GM19372 (cell line): ENCODE data around the gene STX5.
"Not testable (repeated sequence)": the region's sequence is repeated elsewhere in the genome, so short reads cannot be mapped to it uniquely, and the experiment has no call there.

Source experiments
- ATAC-seq: cut with Tn5 transposase; IDR thresholded peaks from one replicate; pipeline ENCODE4 v1.9.1; 2021; ENCODE audit warnings: mild to moderate bottlenecking, low read depth, moderate library complexity; ENCODE audit not compliant: unreplicated experiment

STX5 gene

DNA sequence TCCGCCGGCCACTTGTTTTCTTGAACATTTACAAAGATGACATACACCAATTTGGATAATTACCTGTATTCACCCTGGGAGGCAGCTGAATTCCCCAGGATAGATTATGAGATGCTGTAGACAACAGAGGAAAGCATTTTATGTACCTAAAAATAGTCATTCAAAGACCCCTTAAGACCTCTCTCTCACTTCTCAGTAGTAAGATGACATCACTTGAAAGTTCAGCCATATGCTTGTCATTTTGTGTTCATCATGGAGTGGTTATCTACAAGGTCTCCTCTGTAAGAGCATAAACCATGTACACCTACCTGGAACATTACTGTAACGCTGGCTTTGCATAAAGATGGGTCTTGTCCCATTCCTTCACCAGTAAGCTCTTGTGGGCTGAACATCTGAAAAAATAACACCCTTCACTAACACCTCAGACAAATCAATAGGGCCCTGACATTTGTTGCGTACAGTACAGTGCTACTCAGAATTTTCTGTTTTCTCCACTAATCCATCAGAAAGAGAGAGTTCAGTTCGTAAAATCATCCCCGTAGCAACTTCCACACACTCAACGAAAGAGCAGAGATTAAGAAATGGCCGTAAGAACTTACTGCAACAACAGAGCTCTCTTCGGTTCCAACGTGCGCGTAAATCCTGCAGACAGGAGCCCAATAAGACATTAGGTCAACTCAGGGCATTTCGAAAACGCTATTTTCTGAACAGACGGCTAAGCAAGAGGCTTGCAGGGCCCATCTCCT lies 23.1 kb upstream of the STX5 start:
- no peak for ATAC-seq

DNA sequence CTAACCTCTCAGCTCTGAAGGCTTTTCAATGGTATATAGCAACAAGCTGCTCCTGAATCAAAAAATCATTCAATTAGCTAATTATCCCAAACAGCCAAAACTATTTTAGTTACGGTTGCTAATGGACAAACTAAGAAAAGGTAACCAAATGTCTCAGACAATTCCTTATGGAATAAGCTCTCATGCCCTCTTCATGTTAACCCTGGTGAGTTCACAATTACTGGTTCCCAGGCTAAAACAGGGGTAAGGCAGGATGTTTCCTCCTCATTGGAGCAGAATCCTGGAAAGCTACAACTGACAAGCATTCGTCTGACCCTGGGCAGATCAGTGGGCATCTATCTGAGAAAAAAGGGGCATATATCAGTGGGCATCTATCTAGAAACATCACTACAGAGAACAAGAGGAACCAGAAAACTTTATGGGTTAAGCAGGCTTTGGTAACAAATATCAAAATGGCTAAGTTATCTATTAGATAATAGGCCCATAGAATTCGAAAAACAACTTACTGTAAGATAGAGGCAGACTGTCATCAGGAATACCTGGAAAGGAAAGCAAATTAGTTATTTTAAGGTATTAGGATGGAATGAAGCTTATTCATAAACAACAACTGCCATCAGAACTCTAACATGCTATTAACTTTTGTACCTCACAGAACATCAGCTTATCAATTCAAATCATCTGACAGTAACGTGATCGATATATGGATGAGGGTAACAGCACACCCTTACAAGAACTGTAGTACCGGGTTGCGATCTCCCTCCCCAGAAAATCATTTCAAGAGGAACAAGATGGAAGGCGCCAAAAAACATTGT lies 22.4 kb upstream of the STX5 start:
- ATAC-seq = no peak

DNA sequence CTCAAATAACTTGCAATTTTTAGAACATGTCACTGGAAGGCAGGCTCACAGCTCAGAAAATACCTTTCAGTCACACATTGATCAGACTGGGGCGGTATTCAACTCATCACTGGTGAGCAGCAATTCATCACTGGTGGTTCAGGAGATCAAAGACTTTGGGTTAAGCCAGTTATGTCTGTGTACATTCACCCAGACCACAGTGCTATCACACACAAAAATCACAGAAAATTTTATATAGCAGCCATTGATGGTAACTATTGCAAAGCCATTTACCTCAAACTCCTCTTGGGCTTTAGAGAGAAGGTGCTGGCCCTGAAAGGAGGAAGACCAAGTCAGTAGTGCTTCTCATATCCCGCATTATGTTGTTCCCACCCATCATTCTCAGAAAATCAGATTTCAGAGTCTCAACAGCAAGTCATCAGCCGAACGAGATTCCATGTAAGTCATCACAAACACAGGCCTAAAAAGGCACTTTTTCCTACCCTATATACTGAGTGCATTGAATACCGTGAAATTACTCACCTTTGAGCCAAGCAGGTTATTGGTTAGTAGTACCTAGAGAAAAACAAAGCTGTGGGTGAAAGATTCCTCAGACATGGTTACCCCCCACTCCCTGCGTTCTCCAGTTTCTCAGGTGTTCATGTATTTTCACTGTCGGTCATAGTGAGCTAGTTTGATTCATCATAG lies 21.6 kb upstream of the STX5 start:
- ATAC-seq = no peak

DNA sequence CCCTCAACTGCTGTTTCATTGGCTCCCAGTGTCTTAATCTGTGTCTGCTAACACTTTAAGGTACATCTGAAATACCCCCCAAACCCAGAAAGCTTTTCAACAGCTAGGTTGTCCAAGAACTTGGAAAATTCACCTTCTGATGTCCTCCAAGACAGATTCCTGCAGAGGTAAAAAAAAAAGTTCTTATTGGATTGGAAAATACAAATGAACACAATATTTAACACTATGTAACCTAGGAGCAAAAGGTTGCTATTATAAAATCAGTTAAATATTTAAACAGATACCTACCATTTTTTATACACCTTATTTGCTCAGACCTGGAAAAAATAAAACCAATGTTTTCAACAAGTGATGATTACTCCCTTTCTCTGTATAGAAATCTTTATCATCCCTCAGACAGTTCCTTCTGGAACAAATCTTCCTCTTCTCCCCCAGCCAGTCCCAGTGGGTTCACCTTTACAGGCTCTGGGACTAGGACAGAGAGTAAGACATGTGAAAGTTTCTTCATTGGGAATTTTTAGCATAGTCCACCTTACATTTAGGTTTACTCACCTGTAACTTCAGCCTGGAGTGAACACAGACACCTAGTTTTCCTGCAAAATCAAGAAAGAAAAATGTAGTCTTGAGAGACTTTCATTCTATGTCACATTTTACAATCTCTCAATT lies 20.8 kb upstream of the STX5 start:
- ATAC-seq = no peak

DNA sequence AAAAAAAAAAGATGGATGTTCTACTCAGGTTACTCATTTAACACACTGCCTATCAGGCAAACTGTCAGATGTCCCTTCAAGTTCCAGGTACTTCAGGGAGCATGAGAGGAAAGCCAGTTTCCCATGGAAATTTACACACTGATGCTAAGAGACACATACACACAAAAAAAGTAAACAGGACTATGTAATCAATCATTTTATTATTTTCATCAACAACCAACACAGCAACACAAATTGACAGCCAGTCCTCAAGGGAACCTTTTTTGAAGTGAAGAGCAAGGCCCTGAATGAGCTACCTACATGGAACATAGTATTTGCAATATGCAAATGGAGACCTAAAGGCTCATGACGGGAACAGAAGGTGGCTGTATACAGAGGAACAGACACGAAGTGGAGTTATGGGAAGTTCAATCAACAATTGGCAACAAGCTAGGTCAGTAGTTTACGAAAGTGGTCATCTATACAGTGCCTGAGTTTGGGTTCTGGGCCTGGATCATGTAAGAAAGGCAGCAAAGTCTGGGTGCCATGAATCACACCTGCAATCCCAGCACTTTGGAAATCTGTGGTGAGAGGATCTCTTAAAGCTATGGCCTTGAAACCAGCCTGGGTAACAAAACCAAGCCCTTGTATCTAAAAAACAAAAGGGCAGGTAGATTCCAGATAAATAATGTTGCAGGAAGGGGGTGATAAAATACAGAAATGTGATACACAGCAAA lies 20.1 kb upstream of the STX5 start:
- no peak for ATAC-seq

DNA sequence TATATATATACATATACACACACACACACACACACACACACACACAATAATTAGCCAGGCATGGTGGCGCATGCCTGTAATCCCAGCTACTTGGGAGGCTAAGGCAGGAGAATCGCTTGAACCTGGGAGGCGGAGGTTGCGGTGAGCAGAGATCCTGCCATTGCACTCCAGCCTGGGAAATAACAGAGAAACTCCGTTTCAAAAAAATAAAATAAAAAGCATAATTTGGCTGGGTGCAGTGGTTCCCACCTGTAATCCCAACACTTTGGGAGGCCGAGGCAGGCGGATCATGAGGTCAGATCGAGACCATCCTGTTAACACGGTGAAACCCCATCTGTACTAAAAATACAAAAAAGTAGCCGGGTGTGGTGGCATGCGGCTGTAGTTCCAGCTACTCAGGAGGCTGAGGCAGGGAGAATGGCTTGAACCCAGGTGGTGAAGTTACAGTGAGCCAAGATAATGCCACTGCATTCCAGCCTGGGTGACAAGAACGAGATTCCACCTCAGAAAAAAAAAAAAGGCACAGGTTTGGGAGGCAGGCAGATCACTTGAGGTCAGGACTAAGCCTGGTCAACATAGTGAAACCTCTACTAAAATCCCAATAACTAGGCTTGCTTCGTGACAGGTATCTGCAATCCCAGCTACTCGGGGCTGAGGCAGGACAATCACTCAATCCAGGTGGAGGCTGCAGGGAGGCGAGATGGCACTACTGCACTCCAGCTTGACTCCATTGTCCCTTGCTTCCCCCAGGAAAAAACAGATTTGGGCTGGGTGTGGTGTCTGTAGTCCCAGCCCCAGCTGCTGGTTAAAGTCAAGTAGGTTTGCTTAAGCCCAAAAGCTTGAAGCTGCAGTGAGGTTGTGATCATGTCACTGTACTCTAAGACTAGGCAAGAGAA lies 19.3 kb upstream of the STX5 start:
- no peak for ATAC-seq

DNA sequence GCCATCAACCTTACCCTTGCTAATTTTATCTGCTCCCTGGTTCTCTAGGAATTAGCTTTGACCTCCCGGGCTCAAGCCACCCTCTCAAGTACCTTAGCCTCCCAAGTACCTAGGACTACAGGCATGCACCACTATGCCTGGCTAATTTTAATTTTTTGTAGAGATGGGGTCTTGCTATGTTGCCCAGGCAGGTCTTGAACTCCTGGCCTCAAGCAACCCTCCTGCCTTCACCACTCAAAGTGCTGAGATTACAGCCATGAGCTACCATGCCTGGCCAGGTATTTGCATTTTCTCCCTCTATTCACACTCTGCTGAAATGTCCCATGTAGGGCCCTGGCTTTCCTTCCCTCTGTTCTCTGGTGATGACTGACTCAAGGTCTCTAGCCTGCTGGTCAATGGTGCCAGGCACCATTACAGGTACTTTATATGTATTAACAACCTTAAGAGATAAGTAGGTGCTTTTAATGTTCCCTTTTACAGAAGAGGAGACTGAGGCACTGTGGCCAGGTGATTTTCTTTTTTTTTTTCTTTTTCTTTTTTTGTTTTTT lies 16.0 kb upstream of the STX5 start:
- ATAC-seq = no peak

DNA sequence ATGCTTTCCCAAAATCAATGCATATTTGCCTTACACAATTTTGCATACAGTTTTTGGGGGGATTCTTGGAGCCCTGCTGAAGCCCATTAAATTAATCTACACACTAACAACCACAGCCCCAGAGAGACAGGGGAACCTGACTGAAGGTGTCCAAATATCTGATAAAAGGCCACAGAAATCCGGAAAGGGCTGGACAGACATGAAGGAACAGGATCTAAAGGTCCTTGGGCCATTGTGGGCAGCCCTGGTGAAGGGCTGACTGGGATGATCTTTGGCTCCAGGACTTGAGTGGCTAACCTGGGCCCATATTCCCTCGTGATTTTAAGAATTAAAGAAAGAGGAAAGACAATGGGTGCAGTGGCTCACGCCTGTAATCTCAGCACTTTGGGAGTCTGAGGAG lies 14.3 kb upstream of the STX5 start:
- no peak for ATAC-seq

DNA sequence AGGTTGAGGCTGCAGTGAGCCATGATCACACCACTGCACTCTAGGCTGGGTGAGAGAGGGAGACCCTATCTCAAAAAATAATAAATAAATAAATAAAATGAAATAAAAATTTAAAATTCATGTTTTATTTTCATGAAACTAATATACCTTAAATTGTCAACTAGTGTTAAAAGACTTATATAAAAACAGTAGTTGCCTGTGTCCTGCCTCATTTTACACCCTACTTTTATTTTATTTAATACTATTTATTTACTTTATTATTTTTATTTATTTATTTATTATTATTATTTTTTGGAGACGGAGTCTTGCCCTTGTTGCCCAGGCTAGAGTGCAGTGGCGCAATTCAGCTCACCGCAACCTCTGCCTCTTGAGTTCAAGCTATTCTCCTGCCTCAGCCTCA lies 12.3 kb upstream of the STX5 start:
- no peak for ATAC-seq

DNA sequence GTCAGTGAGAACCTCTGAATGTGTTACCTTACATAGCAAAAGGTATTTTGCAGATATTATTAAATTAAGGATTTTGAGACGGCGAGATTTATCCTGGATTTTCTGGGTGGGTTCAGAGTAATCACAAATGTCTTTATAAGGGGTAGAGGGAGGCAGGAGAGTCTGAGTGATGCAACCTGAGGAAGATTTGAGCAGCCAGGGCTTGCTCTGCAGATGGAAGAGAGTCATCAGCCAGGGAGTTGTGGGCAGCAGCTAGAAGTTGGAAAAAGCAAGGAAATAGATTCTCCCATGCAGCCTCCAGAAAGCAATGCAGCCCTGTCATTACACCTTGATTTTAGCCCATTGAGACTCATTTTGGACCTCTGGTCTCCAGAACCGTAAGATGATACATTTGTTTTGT lies 11.6 kb upstream of the STX5 start:
- ATAC-seq = no peak

DNA sequence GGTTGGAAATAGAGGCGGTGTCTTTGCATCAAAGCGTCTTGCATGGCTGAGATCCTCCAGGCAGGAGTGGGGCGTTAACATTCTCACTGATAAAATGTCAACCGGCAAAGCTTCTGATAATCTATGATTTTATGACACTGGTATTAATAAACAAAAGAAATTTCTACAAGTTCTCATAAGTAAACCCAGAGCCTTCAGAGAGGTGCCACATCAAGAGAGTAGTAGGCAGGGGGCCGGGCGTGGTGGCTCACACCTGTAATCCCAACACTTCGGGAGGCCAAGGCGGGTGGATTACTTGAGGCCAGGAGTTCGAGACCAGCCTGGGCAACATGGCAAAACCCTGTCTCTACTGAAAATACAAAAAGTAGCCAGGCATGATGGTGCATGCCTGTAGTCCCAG lies 11.0 kb upstream of the STX5 start:
- ATAC-seq = not testable (repeated sequence)

DNA sequence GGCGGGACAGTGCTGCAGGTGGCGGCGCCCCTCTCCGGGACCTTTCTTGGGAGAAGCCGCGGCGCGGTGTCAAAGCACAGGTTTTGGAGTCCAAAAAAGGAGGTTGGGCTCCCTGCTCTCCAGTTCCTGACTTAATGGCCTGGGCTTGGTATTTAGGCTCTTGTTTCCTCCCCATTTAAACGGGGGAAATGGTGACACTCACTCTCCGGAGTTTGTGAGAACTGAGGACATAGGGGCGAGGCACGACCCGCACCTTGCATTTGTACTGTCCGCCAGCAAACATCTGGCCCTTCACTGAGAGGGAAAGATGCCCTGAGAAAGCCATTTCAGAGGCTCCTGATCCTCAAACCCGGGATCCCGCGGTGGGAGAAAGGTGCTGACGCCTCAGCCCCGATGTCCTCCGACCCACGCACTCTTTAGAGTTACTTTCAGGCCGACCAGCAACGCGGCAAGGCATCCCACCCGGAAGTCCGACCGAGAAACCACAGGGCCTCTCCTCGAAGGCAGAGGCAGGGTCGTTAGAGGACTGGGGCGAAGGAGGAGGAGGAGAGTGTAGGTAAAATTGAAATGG lies 10.4 kb upstream of the STX5 start:
- ATAC-seq = no peak

DNA sequence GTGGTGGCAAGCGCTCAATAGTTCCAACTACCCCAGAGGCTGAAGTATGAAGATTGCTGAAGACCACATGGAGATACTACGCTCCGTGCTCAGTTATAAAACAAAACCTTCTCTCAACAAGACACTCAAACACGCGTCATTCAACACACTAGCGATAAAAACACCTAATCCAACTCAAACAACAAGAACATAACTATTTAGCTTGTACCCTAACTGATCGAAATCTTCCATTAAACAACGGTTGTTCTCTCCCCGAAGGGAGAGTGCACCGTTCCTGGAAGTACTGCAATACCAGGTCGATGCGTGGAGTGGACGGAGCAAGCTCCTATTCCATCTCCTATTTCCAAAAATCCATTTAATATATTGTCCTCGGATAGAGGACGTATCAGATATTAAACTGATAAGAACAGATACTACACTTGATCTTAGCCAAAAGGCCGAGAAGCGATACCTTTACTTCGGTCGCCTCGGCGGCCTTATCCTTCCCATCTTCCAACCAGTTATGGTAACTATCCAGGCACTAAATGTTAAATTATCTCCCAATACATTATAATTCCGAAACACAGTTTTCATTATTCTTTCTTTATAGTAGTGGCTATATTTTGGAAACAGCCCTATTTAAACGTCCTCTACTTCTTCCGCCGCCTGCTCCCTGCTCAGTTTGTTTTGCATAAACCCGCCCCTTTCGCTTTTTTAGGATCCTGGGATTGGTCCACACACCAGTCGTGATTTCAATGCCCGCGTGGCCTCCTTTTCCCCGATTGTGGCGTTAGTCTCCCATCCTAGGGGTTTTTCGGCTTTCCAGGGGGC lies 9.7 kb upstream of the STX5 start:
- peak; percentile 51 for ATAC-seq

DNA sequence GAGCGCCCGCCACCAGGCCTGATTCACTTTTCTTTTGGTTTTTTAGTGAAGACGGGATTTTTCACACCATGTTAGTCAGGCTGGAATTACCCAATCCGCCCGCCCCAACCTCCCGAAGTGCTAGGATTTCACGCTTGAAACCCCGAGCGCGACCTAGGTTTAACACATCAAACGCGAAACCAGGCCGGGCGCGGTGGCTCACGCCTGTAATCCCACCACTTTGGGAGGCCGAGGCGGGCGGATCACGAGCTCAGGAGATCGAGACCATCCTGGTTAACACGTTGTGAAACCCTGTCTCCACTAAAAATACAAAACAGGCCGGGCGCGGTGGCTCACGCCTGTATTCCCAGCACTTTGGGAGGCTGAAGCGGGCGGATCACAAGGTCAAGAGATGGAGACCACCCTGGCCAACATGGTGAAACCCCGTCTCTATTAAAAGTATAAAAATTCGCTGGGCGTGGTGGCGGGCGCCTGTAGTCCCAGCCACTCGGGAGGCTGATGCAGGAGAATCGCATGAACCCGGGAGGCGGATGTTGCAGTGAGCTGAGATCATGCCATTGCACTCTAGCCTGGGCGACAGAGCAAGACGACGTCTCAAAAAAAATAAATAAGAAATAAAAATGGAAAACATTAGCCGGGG lies 9.0 kb upstream of the STX5 start:
- peak; percentile 5 for ATAC-seq

DNA sequence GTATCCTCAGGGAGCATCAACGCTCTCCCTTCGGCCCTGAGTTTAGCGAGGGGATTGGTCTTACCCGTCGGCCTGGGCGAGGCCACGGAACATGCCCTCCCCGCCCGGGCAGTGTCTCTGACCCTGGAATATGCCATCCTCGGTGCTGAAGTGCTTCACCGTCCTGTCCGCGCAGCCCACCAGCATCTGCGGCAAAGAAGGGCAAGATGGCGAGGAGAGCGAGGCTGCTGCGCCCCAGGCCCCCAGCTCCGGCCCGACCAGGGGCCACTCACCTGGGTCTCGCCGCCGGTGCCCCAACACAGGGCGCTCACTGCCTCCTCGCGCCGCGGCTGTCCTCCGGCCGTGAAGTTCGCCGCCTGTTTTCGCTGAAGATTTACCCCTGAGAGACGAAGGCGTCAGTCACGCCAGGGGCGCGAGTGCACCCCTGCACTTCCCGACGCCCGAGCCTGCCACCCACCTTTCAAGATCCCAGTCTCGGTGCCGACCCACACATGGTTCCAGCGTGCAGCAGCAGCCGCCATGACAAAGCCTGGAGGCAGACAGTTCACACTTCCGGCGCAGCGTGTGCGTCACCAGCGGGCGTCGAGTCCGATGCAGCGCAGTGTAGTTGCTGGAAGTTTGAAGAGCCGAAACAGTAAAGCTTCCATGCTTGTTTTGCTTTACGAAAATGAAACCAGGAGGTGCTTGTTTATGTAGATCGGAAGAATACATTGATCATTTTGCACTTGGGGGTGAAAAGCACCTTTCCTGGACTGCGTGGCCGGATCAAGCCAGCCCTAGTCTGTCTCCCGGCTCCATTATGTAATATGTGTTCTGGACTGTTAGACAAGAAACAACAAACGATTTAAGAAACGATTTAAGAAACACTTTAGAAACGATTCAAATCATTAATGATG lies 7.4 kb upstream of the STX5 start, which contains the start of gene WDR74:
Gene WDR74 (minus strand): TSS at position 541 of the 896 bp plus-strand sequence. CDS start 20 bp downstream, at position 521.
- peak; percentile 45 for ATAC-seq

DNA sequence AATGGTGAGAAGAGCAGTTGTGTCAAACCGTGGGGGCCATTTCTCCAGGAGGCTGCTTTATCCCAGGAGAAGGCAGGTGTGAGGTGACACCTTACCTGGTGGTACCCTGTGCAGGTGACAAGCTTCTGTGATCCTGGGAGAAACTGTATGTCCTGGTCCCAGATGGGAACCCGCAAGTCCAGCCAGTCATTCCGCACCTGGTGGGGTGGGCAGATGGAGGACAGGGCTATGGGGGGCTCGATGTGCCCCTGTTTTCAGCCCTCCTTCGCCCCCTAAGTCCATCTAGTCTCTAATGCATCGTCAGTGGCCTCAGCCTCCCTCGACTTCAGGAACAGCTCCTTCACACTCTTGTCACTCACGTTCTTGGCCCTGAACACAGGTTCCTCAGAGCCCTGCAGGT lies 3.5 kb upstream of the STX5 start:
- no peak for ATAC-seq
